ENCODE results near the gene UTS2.

Gene UTS2

DNA sequence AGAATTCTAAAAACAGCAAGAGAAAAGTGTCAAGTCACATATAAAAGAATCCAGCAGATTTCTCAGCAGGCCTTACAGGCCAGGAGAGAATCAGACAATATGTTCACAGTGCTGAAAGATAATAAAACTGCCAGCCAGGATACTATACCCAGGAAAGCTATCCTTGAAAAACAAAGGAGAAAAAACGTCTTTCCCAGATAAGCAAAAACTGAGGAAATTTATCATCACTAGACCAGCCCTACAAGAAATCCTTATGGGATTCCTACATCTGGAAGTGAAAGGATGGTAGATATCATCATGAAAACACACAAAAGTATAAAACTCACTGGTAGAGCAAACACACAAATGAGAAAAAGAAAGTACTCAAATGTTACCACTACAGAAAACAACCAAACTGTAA, 25.2 kb upstream of the UTS2 start:
- no peak overlapping the region for H3K4me3 ChIP-seq (ENCODE audit: insufficient read depth in 1 of 2, low read depth in 1 of 2, low read length in 2 of 2)
- H2BK15ac ChIP-seq (ENCODE audit: low read depth, poor library complexity, severe bottlenecking) = no peak overlapping the region
- H3K4ac ChIP-seq (ENCODE audit: low read depth in 1 of 2, low read length in 2 of 2) = no peak overlapping the region
- peaks cover 5% of the 10 kb centered on the region for H3K9me3 ChIP-seq (ENCODE audit: control insufficient read depth, low read length)
- no peak overlapping the region for H3K18ac ChIP-seq (ENCODE audit: low read depth in 1 of 2, low read length in 2 of 2)
- H2AFZ ChIP-seq (ENCODE audit: low read depth, low read length) = no peak overlapping the region
- H3K79me1 ChIP-seq (replicated peaks; ENCODE audit: low read length, poor library complexity, severe bottlenecking) = no peaks in the 10 kb centered on the region
- no peak overlapping the region for H2BK12ac ChIP-seq (ENCODE audit: low read length in 2 of 2)
- no peak overlapping the region for H2AK5ac ChIP-seq (ENCODE audit: low read length, severe bottlenecking)
- no peak overlapping the region for H3K27ac ChIP-seq (ENCODE audit: low read length, poor library complexity, severe bottlenecking)
- no peaks in the 10 kb centered on the region for H3K4me1 ChIP-seq (ENCODE audit: control insufficient read depth, insufficient read depth, low read depth, low read length)
- H4K8ac ChIP-seq (ENCODE audit: low read length) = no peak overlapping the region
- H3K4me2 ChIP-seq (ENCODE audit: low read length, poor library complexity, severe bottlenecking) = no peak overlapping the region
- H2BK120ac ChIP-seq (ENCODE audit: low read depth, low read length) = no peak overlapping the region
- no peak overlapping the region for H3K23ac ChIP-seq (ENCODE audit: low read length in 2 of 2)
- H2BK5ac ChIP-seq (ENCODE audit: low read depth, low read length, poor library complexity, severe bottlenecking) = no peak overlapping the region
- WGBS = no CpG with 5 or more reads among the region's 1 CpG
- DNase-seq = no peak
- H3K36me3 ChIP-seq (ENCODE audit: control insufficient read depth in 1 of 2, insufficient read depth in 2 of 2, low read depth in 1 of 2, low read length in 2 of 2) = no peaks in the 10 kb centered on the region
- H3K9ac ChIP-seq (ENCODE audit: low read length) = no peak overlapping the region
- no peak overlapping the region for H4K91ac ChIP-seq (ENCODE audit: low read length)
- H3K27me3 ChIP-seq (ENCODE audit: control insufficient read depth in 1 of 2, insufficient read depth in 1 of 2, low read length in 2 of 2) = peaks cover 3 to 4% of the 10 kb centered on the region in 2 experiments
- no peak overlapping the region for H3K14ac ChIP-seq (ENCODE audit: low read length in 2 of 2)

DNA sequence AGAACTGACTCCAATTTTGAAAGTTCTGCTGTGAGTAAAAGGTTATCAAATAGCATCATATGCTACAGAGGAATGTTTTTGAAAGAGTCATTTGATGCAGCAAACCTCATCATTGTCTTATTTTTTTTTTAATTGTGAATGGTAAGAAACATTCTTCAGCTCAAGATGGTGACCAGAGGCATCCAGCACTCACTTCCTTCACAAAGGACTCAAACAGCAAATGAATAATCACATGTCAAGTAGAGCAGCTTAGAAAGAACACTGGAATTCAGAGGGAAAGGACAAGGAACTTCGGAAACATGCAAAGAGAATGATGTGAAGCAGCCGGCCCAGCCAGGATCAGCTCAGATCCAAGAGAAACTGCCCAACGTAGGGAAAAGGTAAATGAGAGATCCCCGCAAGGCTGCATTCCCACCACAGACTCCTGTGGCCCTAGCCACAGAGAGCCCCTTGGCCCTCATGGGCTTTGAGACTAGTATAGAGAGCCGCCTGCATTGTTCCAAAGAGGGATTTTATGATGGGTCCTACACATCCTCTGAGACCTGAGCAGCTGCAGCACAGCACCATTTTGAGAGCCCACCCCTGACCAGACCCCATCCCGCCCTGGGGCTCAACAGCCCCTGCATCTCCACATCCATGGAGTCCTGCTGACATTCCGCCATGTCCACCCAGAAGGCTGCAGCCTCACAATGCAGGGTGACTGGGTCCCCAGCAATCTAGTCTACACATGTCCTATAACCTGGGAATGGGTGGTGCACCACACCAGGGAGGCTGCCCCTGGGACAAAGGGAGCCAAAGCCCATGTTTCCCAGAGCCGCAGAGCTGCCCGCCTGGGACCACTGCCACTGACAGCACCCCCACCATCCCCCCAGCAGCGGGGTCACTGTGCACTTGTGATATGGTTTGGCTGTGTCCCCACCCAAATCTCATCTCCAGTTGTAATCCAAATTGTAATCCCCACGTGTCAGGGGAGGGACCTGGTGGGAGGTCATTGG, 21.2 kb upstream of the UTS2 start:
- Histone ChIP-seq H3K27me3 (ENCODE audit: control insufficient read depth in 1 of 2, insufficient read depth in 1 of 2, low read length in 2 of 2) (peaks cover 0 to 3% of the 10 kb centered on the region in 2 experiments), H2AFZ (ENCODE audit: low read depth, low read length) (no peak overlapping the region), H3K4me1 (ENCODE audit: control insufficient read depth, insufficient read depth, low read depth, low read length) (no peaks in the 10 kb centered on the region), H3K36me3 (ENCODE audit: control insufficient read depth in 1 of 2, insufficient read depth in 2 of 2, low read depth in 1 of 2, low read length in 2 of 2) (no peaks in the 10 kb centered on the region), H3K14ac (ENCODE audit: low read length in 2 of 2) (no peak overlapping the region), H3K9ac (ENCODE audit: low read length) (no peak overlapping the region), H3K18ac (ENCODE audit: low read depth in 1 of 2, low read length in 2 of 2) (no peak overlapping the region), H2AK5ac (ENCODE audit: low read length, severe bottlenecking) (no peak overlapping the region), H2BK12ac (ENCODE audit: low read length in 2 of 2) (no peak overlapping the region), H3K9me3 (ENCODE audit: control insufficient read depth, low read length) (peaks cover 5% of the 10 kb centered on the region), H4K91ac (ENCODE audit: low read length) (no peak overlapping the region), H3K4me2 (ENCODE audit: low read length, poor library complexity, severe bottlenecking) (no peak overlapping the region), H2BK15ac (ENCODE audit: low read depth, poor library complexity, severe bottlenecking) (no peak overlapping the region), H3K4me3 (ENCODE audit: insufficient read depth in 1 of 2, low read depth in 1 of 2, low read length in 2 of 2) (no peak overlapping the region), H3K23ac (ENCODE audit: low read length in 2 of 2) (no peak overlapping the region), H4K8ac (ENCODE audit: low read length) (no peak overlapping the region), H2BK120ac (ENCODE audit: low read depth, low read length) (no peak overlapping the region), H3K79me1 (replicated peaks; ENCODE audit: low read length, poor library complexity, severe bottlenecking) (no peaks in the 10 kb centered on the region), H3K4ac (ENCODE audit: low read depth in 1 of 2, low read length in 2 of 2) (no peak overlapping the region), H3K27ac (ENCODE audit: low read length, poor library complexity, severe bottlenecking) (no peak overlapping the region), H2BK5ac (ENCODE audit: low read depth, low read length, poor library complexity, severe bottlenecking) (no peak overlapping the region)
- 75% methylated on average over 9 of the region's 11 CpGs for WGBS
- DNase-seq = no peak

DNA sequence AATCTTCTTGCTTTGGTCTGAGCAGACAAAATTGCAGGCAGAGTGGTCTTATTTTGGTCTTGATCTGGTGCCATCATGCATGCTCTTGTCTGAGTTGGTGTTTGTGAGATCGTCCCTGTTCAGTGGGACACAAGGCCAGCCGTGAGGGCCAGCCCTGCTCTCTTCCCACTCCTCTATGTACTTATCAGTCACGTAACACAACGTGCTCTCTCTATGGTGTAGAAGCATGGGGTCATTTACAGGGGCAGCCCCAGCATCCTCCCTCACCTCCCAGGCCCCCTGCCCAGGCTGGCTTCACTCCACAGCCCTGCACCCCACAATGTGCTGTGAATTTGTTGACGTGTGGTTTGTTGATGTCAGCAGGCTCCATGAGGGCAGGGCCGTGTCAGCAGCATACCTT, 18.3 kb upstream of the UTS2 start:
- H3K27me3 ChIP-seq (ENCODE audit: control insufficient read depth in 1 of 2, insufficient read depth in 1 of 2, low read length in 2 of 2) = peaks cover 3 to 8% of the 10 kb centered on the region in 2 experiments
- H4K91ac ChIP-seq (ENCODE audit: low read length) = no peak overlapping the region
- no peak overlapping the region for H2AK5ac ChIP-seq (ENCODE audit: low read length, severe bottlenecking)
- no peaks in the 10 kb centered on the region for H3K4me1 ChIP-seq (ENCODE audit: control insufficient read depth, insufficient read depth, low read depth, low read length)
- no peak overlapping the region for H2BK120ac ChIP-seq (ENCODE audit: low read depth, low read length)
- H3K9me3 ChIP-seq (ENCODE audit: control insufficient read depth, low read length) = no peaks in the 10 kb centered on the region
- H3K23ac ChIP-seq (ENCODE audit: low read length in 2 of 2) = no peak overlapping the region
- H3K36me3 ChIP-seq (ENCODE audit: control insufficient read depth in 1 of 2, insufficient read depth in 2 of 2, low read depth in 1 of 2, low read length in 2 of 2) = no peaks in the 10 kb centered on the region
- no peak for DNase-seq
- H3K18ac ChIP-seq (ENCODE audit: low read depth in 1 of 2, low read length in 2 of 2) = no peak overlapping the region
- H3K27ac ChIP-seq (ENCODE audit: low read length, poor library complexity, severe bottlenecking) = no peak overlapping the region
- H3K4ac ChIP-seq (ENCODE audit: low read depth in 1 of 2, low read length in 2 of 2) = no peak overlapping the region
- no peak overlapping the region for H4K8ac ChIP-seq (ENCODE audit: low read length)
- no peak overlapping the region for H3K9ac ChIP-seq (ENCODE audit: low read length)
- no peak overlapping the region for H2BK5ac ChIP-seq (ENCODE audit: low read depth, low read length, poor library complexity, severe bottlenecking)
- H2AFZ ChIP-seq (ENCODE audit: low read depth, low read length) = no peak overlapping the region
- H2BK15ac ChIP-seq (ENCODE audit: low read depth, poor library complexity, severe bottlenecking) = no peak overlapping the region
- WGBS = 73% methylated on average over 4 of the region's 6 CpGs
- no peak overlapping the region for H3K4me3 ChIP-seq (ENCODE audit: insufficient read depth in 1 of 2, low read depth in 1 of 2, low read length in 2 of 2)
- H3K14ac ChIP-seq (ENCODE audit: low read length in 2 of 2) = peak overlapping the region in 1 of 2 experiments; percentile 18
- H2BK12ac ChIP-seq (ENCODE audit: low read length in 2 of 2) = no peak overlapping the region
- H3K4me2 ChIP-seq (ENCODE audit: low read length, poor library complexity, severe bottlenecking) = no peak overlapping the region
- H3K79me1 ChIP-seq (replicated peaks; ENCODE audit: low read length, poor library complexity, severe bottlenecking) = no peaks in the 10 kb centered on the region

- H3K36me3 ChIP-seq (ENCODE audit: control insufficient read depth in 1 of 2, insufficient read depth in 2 of 2, low read depth in 1 of 2, low read length in 2 of 2) = no peaks in the 10 kb centered on the region
- no peak overlapping the region for H4K8ac ChIP-seq (ENCODE audit: low read length)
- no peak overlapping the region for H3K4ac ChIP-seq (ENCODE audit: low read depth in 1 of 2, low read length in 2 of 2)
- no peak overlapping the region for H2BK5ac ChIP-seq (ENCODE audit: low read depth, low read length, poor library complexity, severe bottlenecking)
- H3K9ac ChIP-seq (ENCODE audit: low read length) = no peak overlapping the region
- no peak overlapping the region for H4K91ac ChIP-seq (ENCODE audit: low read length)
- no peak overlapping the region for H2AFZ ChIP-seq (ENCODE audit: low read depth, low read length)
- H2BK120ac ChIP-seq (ENCODE audit: low read depth, low read length) = no peak overlapping the region
- DNase-seq = no peak
- no peak overlapping the region for H2BK15ac ChIP-seq (ENCODE audit: low read depth, poor library complexity, severe bottlenecking)
- no peak overlapping the region for H3K14ac ChIP-seq (ENCODE audit: low read length in 2 of 2)
- H2BK12ac ChIP-seq (ENCODE audit: low read length in 2 of 2) = no peak overlapping the region
- H3K4me2 ChIP-seq (ENCODE audit: low read length, poor library complexity, severe bottlenecking) = no peak overlapping the region
- H3K27me3 ChIP-seq (ENCODE audit: control insufficient read depth in 1 of 2, insufficient read depth in 1 of 2, low read length in 2 of 2) = peaks cover 3 to 15% of the 10 kb centered on the region in 2 experiments
- H2AK5ac ChIP-seq (ENCODE audit: low read length, severe bottlenecking) = no peak overlapping the region
- H3K79me1 ChIP-seq (replicated peaks; ENCODE audit: low read length, poor library complexity, severe bottlenecking) = no peaks in the 10 kb centered on the region
- H3K4me3 ChIP-seq (ENCODE audit: insufficient read depth in 1 of 2, low read depth in 1 of 2, low read length in 2 of 2) = no peak overlapping the region
- no peaks in the 10 kb centered on the region for H3K4me1 ChIP-seq (ENCODE audit: control insufficient read depth, insufficient read depth, low read depth, low read length)
- H3K27ac ChIP-seq (ENCODE audit: low read length, poor library complexity, severe bottlenecking) = no peak overlapping the region
- H3K23ac ChIP-seq (ENCODE audit: low read length in 2 of 2) = no peak overlapping the region
- WGBS = 89% methylated on average over 16 of the region's 16 CpGs
- H3K9me3 ChIP-seq (ENCODE audit: control insufficient read depth, low read length) = no peaks in the 10 kb centered on the region
- no peak overlapping the region for H3K18ac ChIP-seq (ENCODE audit: low read depth in 1 of 2, low read length in 2 of 2)
Measured at GRCh38 chr1:7869136-7869920, 16.5 kb upstream of the UTS2 start.
